ENCODE data around the gene RRAGD.

DNA sequence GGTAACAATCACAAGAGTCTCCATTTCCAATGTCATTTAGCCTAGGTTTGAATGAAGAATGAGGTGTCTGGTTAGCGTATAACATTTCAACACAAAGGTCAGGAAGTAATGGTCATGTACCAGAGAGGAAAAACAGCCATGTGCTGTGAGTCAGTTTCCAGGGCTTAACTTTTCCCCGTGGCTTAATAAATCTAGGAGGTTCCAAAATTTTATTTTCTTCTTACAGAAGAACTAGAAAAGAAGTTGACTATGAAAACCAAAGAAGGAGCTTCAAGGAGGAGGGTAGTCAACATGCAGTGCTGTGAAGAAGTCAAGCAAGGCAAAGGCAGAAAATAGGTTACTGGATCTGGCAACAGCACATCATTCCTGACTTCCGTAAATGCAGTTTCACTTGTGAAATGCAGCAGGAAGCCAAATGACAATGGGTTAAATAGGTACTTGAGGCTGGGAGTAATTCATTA is 88.5 kb downstream of the RRAGD start:
- no peak for TF ChIP-seq POLR2A (IDR thresholded peaks at IDR 0.05; ENCODE audit: extremely low read depth, insufficient read length)
- TF ChIP-seq, protein P1, sequence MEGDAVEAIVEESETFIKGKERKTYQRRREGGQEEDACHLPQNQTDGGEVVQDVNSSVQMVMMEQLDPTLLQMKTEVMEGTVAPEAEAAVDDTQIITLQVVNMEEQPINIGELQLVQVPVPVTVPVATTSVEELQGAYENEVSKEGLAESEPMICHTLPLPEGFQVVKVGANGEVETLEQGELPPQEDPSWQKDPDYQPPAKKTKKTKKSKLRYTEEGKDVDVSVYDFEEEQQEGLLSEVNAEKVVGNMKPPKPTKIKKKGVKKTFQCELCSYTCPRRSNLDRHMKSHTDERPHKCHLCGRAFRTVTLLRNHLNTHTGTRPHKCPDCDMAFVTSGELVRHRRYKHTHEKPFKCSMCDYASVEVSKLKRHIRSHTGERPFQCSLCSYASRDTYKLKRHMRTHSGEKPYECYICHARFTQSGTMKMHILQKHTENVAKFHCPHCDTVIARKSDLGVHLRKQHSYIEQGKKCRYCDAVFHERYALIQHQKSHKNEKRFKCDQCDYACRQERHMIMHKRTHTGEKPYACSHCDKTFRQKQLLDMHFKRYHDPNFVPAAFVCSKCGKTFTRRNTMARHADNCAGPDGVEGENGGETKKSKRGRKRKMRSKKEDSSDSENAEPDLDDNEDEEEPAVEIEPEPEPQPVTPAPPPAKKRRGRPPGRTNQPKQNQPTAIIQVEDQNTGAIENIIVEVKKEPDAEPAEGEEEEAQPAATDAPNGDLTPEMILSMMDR (IDR thresholded peaks at IDR 0.05; ENCODE audit: low read depth, low read length) = no peak

All from NB4 (cell line).